BLaER1 (cell line): ENCODE data around the gene XYLB.
"Not testable (repeated sequence)": the region's sequence is repeated elsewhere in the genome, so short reads cannot be mapped to it uniquely, and the experiment has no call there.

ENCODE experiments used
- H3K27ac ChIP-seq: shearing (Covaris generic); formaldehyde crosslinking; 2 replicates; pipeline ENCODE4 v1.8.1; 2022
- H3K27me3 ChIP-seq: shearing (Covaris generic); formaldehyde crosslinking; 2 replicates; pipeline ENCODE4 v1.8.1; 2022
- H3K36me3 ChIP-seq: shearing (Covaris generic); formaldehyde crosslinking; 2 replicates; pipeline ENCODE4 v1.8.1; 2022
- H3K4me1 ChIP-seq: shearing (Covaris generic); formaldehyde crosslinking; 2 replicates; pipeline ENCODE4 v1.8.1; 2022
- H3K4me2 ChIP-seq: shearing (Covaris generic); formaldehyde crosslinking; 2 replicates; pipeline ENCODE4 v1.8.1; 2022
- H3K4me3 ChIP-seq: shearing (Covaris generic); formaldehyde crosslinking; 2 replicates; pipeline ENCODE4 v1.8.1; 2022
- H3K9ac ChIP-seq: shearing (Covaris generic); formaldehyde crosslinking; 2 replicates; pipeline ENCODE4 v1.8.1; 2022
- H3K9me3 ChIP-seq: shearing (Covaris generic); formaldehyde crosslinking; 2 replicates; pipeline ENCODE4 v1.8.1; 2022
- H4K20me1 ChIP-seq: shearing (Covaris generic); formaldehyde crosslinking; 2 replicates; pipeline ENCODE4 v1.8.1; 2022
- Cebpa-rat ChIP-seq: shearing (Covaris generic); IDR thresholded peaks from 2 replicates; pipeline ENCODE4 v1.8.1; 2022

The XYLB gene

GRCh38 chr3:38438436-38439069, 92.0 kb downstream of the XYLB start:
- Histone ChIP-seq H3K4me3 (0 out of 2 replicates have a peak overlapping the region, but pooled peaks have one; percentile 22), H3K4me1 (peaks cover 30% of the 10 kb centered on the region), H3K4me2 (peak overlapping the region; percentile 43), H3K9me3 (peaks cover 78% of the 10 kb centered on the region)
- not testable (repeated sequence) for H3K36me3 ChIP-seq, H3K27me3 ChIP-seq, H3K9ac ChIP-seq, H4K20me1 ChIP-seq, H3K27ac ChIP-seq

GRCh38 chr3:38443205-38443604, 96.6 kb downstream of the XYLB start:
- H3K4me3 ChIP-seq, H3K36me3 ChIP-seq, H3K4me2 ChIP-seq, H3K9ac ChIP-seq, H3K27ac ChIP-seq, H4K20me1 ChIP-seq, H3K27me3 ChIP-seq: not testable (repeated sequence)
- H3K4me1 ChIP-seq, result peaks cover 14% of the 10 kb centered on the region
- H3K9me3 ChIP-seq, result peaks cover 47% of the 10 kb centered on the region

- Histone ChIP-seq H3K9me3 (peaks cover 31% of the 10 kb centered on the region), H3K4me2 (no peak overlapping the region), H3K4me1 (peaks cover 7% of the 10 kb centered on the region), H4K20me1 (no peaks in the 10 kb centered on the region), H3K4me3 (no peak overlapping the region), H3K27ac (no peak overlapping the region), H3K27me3 (no peaks in the 10 kb centered on the region), H3K9ac (no peak overlapping the region), H3K36me3 (no peaks in the 10 kb centered on the region)
- no peak for TF ChIP-seq Cebpa-rat
Measured at GRCh38 chr3:38446085-38446686, 99.6 kb downstream of the XYLB start.

GRCh38 chr3:38446812-38447211, 100.2 kb downstream of the XYLB start:
- Histone ChIP-seq H3K27me3 (no peaks in the 10 kb centered on the region), H3K4me2 (no peak overlapping the region), H3K4me1 (peaks cover under 1% of the 10 kb centered on the region; the same call in 1 of the 2 replicates), H3K9ac (no peak overlapping the region), H3K4me3 (no peak overlapping the region), H3K36me3 (no peaks in the 10 kb centered on the region), H3K9me3 (peaks cover 34% of the 10 kb centered on the region), H4K20me1 (no peaks in the 10 kb centered on the region), H3K27ac (no peak overlapping the region)
- TF ChIP-seq Cebpa-rat, result no peak

GRCh38 chr3:38450853-38451252, 104.3 kb downstream of the XYLB start:
- Histone ChIP-seq H3K4me2 (no peak overlapping the region), H3K9ac (no peak overlapping the region), H3K27ac (no peak overlapping the region), H3K4me1 (peaks cover 9% of the 10 kb centered on the region), H3K36me3 (no peaks in the 10 kb centered on the region), H4K20me1 (peaks cover 10% of the 10 kb centered on the region), H3K4me3 (no peak overlapping the region), H3K27me3 (no peaks in the 10 kb centered on the region), H3K9me3 (peaks cover 21% of the 10 kb centered on the region)
- no peak for TF ChIP-seq Cebpa-rat

- peak within 1 kb of the TSS; percentile 99 for H3K27ac ChIP-seq
- H3K4me2 ChIP-seq, result peak within 1 kb of the TSS; percentile 98
- H3K27me3 ChIP-seq, result no peaks in the 10 kb centered on the region
- no peak for TF ChIP-seq Cebpa-rat
- H3K9ac ChIP-seq, result peak within 1 kb of the TSS; percentile 99
- peaks cover 17% of the 10 kb centered on the region for H3K9me3 ChIP-seq
- H4K20me1 ChIP-seq, result peaks cover 34% of the 10 kb centered on the region
- peak within 1 kb of the TSS; percentile 97 for H3K4me3 ChIP-seq
- peaks cover 16% of the 10 kb centered on the region for H3K4me1 ChIP-seq
- peaks cover 10% of the 10 kb centered on the region; the same call in 1 of the 2 replicates for H3K36me3 ChIP-seq
Measured at GRCh38 chr3:38453075-38453912, 106.7 kb downstream of the XYLB start, which contains the start of gene ACVR2B. Gene ACVR2B, plus strand, starts transcription at chr3:38453890. Its CDS starts 433 bp downstream, at chr3:38454323.

- Histone ChIP-seq H3K27me3 (no peaks in the 10 kb centered on the region), H3K9ac (peak overlapping the region; percentile 99), H4K20me1 (peaks cover 40% of the 10 kb centered on the region), H3K36me3 (peaks cover 10% of the 10 kb centered on the region; the same call in 1 of the 2 replicates), H3K4me3 (peak overlapping the region; percentile 97), H3K27ac (peak overlapping the region; percentile 99), H3K4me1 (peaks cover 16% of the 10 kb centered on the region), H3K9me3 (peaks cover 17% of the 10 kb centered on the region), H3K4me2 (peak overlapping the region; percentile 98)
- no peak for TF ChIP-seq Cebpa-rat
Measured at GRCh38 chr3:38453913-38454177, 107.3 kb downstream of the XYLB start.

- H3K4me1 ChIP-seq, result peaks cover 18% of the 10 kb centered on the region
- H3K27ac ChIP-seq, result peak overlapping the region; percentile 99
- peak overlapping the region; percentile 98 for H3K4me2 ChIP-seq
- peaks cover 17% of the 10 kb centered on the region for H3K9me3 ChIP-seq
- H3K4me3 ChIP-seq, result peak overlapping the region; percentile 97
- peak overlapping the region; percentile 99 for H3K9ac ChIP-seq
- no peak for TF ChIP-seq Cebpa-rat
- H4K20me1 ChIP-seq, result peaks cover 44% of the 10 kb centered on the region
- H3K27me3 ChIP-seq, result no peaks in the 10 kb centered on the region
- peaks cover 10% of the 10 kb centered on the region; the same call in 1 of the 2 replicates for H3K36me3 ChIP-seq
Measured at GRCh38 chr3:38454178-38454883, 107.7 kb downstream of the XYLB start.

- H3K27me3 ChIP-seq, result no peaks in the 10 kb centered on the region
- peak overlapping the region; percentile 99 for H3K27ac ChIP-seq
- H3K9ac ChIP-seq, result peak overlapping the region; percentile 99
- H3K4me2 ChIP-seq, result peak overlapping the region; percentile 98
- H4K20me1 ChIP-seq, result peaks cover 52% of the 10 kb centered on the region
- H3K4me3 ChIP-seq, result peak overlapping the region; percentile 97
- H3K36me3 ChIP-seq, result peaks cover 15% of the 10 kb centered on the region; the same call in 1 of the 2 replicates
- H3K4me1 ChIP-seq, result peaks cover 25% of the 10 kb centered on the region
- H3K9me3 ChIP-seq, result peaks cover 17% of the 10 kb centered on the region
- no peak for TF ChIP-seq Cebpa-rat
Measured at GRCh38 chr3:38454884-38455638, 108.5 kb downstream of the XYLB start.
